Ovary (tissue), 3 donors: Measurements from ENCODE around the gene TEX29.

Source experiments
- CTCF ChIP-seq, 3 donors: fragments of 450-650 bp in 2 of 3; fragments of 200-600 bp in 1 of 3; IDR thresholded peaks; one replicate each; pipeline versions ENCODE4 v1.5.1 to v1.8.0; 2016 to 2022; ENCODE audit warnings: antibody characterized with exemption in 3 of 3, mild to moderate bottlenecking in 1 of 3
- EP300 ChIP-seq: sonication (generic); formaldehyde crosslinking; IDR thresholded peaks from one replicate; pipeline ENCODE4 v1.6.1; 2017; ENCODE audit warnings: antibody characterized with exemption
- POLR2A ChIP-seq: fragments of 450-650 bp; IDR thresholded peaks from one replicate; pipeline ENCODE4 v1.6.1; 2017; ENCODE audit warnings: antibody characterized with exemption, mild to moderate bottlenecking, moderate library complexity
- donor health status: DM: no; HTN: no; CAD: no.

GRCh38 chr13:111278743-111279652 is 41.4 kb upstream of the TEX29 start:
- TF ChIP-seq POLR2A (no peak), CTCF (IDR thresholded peaks at IDR 0.05) (no peak), EP300 (no peak)
